GM18867 (cell line): Measurements from ENCODE around the gene SNAPC3.
"Not testable (repeated sequence)": the region's sequence is repeated elsewhere in the genome, so short reads cannot be mapped to it uniquely, and the experiment has no call there.

Experiments used
- ATAC-seq: cut with Tn5 transposase; IDR thresholded peaks from one replicate; pipeline ENCODE4 v1.9.1; 2021; ENCODE audit warnings: mild to moderate bottlenecking, moderate library complexity; ENCODE audit not compliant: unreplicated experiment

The SNAPC3 gene

DNA sequence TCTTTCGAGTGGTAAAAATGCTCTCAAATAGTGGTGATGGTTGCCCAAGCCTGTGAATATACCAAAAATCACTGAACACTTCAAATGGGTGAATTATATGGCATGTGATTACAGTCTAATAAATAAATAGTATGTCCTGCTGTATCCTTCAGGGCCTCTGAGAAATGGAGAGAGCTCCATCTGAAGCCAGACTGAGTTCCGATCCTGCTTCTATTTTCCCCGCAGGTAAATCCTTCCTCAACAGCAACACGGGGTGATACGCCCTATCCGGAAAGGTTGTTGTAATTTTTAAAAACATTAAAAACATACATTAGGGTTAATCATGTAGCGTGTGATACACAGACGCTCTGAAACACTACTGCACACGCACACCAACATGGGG is 695 bp upstream of the SNAPC3 start:
- ATAC-seq = no peak

DNA sequence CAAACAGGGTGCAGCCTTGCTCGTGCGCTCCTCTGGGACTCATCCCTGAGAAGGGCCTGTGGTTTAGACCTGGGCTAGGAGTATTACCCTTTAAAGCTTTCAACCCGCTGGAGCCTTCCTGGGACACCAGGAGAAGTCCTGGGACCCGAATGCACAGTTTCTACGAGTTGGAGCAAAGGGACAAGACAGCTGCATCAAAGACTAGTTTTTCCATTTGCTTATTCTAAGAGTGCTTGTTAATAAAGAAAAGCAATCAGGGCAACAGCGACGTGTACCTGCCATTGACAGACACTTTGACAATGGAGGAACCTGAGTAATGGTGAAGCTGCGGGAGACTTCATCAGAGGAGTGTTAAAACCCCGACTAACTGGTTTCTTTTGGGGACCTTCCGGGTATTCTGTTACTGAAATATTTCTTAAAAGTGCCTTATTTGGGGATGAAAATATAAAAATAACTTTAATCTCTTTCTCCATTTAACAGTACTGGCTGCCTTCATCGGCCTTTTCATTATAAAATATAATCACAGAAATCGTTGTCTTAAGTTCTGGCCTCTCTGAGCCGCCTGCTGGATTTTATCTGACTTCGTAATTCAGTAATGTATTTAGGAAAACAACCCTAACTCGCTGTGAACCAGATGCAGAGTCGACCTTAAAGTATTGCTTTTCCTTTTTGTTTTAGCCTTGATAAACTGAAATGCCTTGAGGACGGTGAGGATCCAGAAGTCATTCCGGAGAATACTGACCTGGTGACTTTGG is 732 bp downstream of the SNAPC3 start:
- ATAC-seq = peak; percentile 7

DNA sequence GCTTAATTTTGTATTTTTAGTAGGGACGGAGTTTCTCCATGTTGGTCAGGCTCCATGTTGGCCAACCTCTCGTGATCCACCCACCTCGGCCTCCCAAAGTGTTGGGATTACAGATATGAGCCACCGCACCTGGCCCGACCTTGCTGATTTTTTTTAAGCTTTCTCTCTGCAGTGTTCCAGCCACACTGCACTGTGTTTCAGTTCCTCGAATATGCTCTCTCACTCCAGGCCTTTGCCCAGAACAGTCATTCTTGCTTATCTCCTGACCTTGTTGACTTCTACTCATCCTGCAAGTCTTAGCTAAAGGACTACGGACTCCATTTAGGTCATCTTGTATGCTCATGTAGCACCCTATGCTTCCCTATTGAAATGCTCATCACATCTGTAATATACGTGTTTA is 3.3 kb downstream of the SNAPC3 start:
- peak; percentile 16 for ATAC-seq

DNA sequence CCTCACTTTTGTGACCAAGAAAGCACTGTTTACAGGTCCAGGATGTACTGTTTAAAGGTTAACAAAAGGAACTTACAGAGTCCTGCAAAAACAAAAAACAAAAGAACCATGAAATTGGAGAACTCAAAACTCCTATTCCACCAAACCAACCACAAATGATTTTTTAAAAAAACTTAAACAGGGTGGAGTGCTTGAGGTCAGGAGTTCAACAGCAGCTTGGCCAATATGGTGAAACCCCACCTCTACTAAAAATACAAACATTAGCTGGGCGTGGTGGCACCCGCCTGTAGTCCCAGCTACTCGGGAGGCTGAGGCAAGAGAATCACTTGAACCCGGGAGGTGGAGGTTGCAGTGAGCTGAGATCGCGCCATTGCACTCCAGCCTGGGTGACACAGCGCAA is 5.0 kb downstream of the SNAPC3 start:
- not testable (repeated sequence) for ATAC-seq

DNA sequence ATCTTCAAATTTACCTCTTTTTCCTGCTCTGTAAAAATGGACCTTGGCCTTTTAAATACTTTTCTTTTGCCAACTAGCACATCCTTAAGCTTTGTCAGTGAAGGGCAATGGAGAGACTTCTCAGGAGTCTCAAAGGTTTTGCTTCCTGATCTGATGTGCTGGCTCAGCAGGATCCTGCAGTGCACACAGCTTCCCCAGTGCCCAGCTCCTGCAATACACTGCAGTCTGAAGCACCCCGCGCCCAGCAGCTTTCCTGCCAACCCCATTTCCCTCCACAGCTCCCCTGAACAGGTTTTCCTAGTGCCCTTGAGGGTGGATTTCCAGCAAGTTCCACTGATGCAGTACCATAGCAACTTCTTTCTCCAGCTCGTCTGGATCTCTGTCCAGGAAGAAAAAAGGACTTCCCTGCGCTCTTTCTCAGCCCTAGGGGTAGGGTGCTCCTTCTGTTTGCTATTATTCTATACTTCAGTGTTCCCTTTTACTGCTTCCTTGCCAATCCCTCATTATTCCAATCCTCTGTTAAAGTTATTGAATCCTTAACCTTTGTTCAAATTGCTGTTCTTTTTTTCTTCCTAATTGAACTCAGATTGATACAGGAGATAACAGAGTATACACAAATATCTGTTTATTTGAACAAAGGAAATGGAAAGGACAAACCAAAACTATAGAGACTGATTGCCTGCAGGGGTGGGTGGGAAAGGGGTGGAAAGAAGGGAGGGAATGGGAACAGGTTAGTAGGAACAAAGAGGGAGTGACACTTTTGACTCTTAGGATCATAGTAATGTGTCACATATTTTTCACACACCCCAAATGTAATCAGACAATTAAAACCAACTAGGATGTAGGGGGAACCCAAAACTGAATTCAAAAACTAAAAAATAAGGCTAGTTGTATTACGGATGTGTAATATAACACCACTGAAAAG is 8.5 kb downstream of the SNAPC3 start:
- ATAC-seq = no peak

DNA sequence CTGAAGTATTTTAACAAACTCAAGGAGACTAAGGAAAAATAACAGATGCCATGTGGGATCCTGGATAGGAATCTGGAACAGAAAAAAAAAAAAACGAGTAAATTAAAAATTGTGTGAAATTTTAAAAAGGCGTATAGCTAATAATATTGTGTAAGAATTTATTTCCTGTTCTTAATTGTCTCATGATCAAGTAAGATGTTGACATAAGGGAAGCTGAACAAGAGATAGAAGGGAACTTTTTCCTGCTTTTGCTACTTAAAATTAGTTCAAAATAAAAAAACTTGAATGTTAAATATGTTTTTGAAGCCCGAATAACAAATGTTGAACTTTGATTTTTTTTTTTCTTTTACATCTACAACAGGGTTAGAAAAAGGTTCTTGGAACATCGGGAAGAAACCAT is 10.5 kb downstream of the SNAPC3 start:
- ATAC-seq = no peak

DNA sequence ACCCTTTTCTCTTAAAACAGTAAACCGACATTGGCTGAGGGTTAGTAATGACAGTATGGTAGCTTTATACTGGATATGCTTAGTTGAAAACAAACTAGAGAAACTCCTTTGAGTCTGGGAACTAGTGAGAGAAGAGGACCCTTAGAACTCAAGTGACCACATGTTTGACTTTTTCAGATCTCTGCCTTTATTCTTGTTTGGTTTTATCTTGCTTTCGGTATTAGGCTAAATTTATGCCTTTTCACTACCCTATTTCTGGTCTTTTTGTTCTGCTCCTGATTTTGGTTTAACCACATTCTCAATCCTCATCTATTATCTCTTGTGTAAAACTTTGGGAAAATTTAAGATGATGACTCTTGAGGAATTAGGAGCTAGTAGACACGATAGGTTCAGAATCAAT is 11.0 kb downstream of the SNAPC3 start:
- ATAC-seq = no peak

DNA sequence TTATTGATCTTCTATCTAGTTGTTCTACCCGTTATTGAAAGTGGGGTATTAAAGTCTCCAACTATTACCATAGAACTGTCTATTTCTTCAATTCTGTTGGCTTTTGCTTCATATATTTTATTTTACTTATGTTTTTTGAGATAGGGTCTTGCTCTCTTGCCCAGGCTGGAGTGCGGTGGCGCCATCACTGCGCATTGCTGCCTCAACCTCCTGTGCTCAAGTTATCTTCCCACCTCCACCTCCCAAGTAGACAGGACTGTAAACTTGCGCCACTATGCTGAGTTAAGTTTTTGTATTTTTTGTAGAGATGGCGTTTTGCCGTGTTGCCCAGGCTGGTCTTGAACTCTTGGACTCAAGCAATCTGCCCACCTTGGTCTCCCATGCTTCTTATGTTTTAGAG is 16.2 kb downstream of the SNAPC3 start:
- no peak for ATAC-seq

DNA sequence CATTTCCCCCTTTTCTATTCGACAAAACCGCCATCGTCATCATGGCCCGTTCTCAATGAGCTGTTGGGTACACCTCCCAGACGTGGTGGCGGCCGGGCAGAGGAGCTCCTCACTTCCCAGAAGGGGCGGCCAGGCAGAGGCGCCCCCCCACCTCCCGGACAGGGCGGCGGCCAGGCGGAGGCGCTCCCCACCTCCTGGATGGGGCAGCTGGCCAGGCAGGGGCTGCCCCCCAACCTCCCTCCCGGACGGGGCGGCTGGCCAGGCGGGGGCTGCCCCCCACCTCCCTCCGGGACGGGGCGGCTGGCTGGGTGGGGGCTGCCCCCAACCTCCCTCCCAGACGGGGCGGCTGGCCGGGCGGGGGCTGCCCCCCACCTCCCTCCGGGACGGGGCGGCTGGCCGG is 19.2 kb downstream of the SNAPC3 start:
- ATAC-seq = not testable (repeated sequence)

DNA sequence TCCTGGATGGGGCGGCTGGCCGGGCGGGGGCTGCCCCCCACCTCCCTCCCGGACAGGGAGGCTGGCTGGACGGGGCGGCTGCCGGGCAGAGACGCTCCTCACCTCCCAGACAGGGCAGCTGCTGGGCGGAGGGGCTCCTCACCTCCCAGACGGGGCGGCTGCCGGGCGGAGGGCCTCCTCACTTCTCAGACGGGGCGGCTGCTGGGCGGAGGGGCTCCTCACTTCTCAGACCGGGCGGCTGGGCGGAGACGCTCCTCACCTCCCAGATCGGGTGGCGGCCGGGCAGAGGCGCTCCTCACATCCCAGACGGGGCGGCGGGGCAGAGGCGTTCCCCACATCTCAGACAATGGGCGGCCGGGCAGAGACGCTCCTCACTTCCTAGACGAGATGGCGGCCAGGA is 19.6 kb downstream of the SNAPC3 start:
- ATAC-seq = not testable (repeated sequence)

DNA sequence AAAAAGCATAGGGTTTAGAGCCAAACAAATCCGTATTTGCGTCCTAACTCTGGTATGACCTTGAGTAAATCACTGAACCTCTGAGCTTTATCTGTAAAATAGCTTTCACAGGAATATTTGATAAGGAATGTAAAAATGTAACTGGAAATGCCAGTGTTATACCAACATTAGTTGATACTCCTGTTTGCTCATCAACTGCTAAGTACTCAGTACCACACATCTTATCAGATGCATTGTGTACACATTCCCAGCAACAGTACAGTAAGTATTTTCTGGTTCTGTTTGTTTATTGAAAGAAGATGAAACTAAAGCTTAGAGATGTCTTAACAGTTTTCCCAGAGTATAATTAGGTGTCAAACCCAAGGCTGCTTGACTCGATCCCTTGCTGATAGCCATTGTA is 21.5 kb downstream of the SNAPC3 start:
- ATAC-seq = no peak

DNA sequence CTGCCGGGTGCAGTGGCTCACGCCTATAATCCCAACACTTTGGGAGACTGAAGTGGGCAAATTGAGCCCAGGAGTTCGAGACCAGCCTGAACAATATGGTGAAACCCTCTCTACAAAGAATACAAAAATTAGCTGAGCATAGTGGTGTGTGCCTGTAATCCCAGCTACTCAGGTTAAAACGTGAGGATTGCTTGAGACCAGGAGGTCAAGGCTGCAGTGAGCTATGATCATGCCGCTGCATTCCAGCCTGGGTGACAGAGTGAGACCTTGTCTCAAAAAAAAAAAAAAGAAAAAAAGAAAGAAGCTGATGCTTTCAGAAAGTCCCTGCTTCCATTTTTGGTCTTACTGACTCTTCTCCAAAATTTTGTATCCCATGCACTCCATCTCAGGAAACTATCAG is 31.3 kb downstream of the SNAPC3 start:
- ATAC-seq = no peak

DNA sequence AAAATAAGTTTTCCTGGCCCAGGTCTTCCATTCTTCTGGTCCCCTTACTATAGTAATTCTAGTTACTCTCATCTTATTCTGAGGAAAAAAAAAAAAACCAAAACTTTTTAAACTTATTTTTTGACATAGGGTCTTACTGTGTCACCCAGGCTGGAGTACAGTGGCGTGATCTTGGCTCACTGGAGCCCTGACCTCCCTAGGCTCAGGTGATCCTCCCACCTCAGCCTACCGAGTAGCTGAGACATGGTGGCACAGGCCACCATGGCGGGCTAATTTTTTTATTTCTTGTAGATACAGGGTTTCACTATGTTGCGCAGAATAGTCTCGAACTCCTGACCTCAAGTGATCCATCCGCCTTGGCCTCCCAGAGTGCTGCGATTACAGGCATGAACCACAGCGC is 38.4 kb downstream of the SNAPC3 start:
- ATAC-seq = no peak

DNA sequence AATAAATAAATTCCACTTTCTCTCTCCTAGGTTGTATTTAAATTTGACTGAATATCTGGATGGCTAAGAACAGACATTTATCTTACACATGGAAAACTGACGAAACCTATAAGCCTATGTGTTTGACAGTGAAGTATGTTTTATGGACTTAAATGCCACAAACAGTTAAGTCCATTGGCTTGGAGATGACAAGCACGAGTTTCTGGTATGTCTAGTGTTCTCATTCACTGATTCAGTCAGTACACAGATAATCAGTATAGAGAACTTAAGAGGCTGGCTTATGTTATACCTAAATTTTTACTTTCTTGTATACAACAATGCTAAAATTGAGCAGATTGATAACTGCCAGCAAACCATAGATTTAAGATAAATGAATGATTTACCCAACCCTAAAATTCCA is 38.9 kb downstream of the SNAPC3 start:
- ATAC-seq = no peak

DNA sequence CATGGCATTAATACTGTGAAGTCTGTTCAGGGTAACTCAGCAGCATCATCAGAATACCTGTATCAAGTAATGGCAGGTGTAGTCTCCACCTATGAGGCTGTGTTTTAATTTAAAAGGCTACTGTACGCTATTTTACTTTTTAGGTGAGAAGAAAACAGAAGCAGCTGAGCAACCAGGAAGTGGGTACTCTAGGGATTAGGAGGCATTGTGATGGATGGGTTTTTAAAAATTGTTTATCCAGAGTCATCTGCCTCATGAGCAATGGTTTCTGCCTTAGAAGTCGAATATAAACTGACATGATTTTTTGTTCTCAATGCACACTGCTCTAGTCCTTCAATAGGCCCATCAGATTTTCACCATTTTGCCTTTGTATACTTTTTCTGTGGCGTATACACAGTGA is 45.5 kb downstream of the SNAPC3 start:
- no peak for ATAC-seq

DNA sequence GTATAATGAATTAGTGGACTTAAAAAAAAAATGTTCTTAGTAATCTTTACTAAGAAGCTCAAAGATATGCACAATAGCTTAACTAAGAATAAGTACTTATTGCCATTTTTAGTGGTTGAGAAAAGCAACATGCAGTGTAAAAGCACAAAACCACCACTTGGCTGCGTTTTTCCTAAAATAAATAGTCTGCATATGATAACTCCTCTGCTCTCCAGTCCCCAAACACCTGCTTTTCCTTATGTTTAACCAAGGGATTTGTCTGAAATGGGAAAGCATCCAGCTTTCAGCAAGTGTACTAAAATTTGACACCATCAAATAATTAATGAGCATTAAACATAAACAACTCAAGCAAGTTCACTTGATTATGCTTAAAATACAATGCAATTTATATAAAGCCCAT is 46.7 kb downstream of the SNAPC3 start:
- ATAC-seq = no peak

DNA sequence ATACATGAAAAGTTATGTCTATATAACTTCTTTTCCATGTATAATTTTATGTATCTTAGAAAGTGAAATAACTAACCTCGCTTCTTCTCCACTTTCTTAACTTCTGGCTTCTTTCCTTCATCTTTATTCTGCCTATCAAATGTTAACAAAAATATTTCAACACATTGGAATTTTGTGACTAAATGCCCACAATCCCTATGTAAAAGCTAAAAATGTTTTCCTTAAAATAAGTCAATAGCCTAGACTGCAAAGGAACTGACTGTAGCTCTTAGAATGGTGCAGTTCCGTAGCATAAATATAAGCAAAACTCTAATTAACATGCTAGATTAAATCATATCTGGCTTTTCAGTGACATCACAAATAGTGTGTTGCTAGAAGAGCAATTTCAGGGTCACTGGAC is 47.2 kb downstream of the SNAPC3 start:
- ATAC-seq = no peak

DNA sequence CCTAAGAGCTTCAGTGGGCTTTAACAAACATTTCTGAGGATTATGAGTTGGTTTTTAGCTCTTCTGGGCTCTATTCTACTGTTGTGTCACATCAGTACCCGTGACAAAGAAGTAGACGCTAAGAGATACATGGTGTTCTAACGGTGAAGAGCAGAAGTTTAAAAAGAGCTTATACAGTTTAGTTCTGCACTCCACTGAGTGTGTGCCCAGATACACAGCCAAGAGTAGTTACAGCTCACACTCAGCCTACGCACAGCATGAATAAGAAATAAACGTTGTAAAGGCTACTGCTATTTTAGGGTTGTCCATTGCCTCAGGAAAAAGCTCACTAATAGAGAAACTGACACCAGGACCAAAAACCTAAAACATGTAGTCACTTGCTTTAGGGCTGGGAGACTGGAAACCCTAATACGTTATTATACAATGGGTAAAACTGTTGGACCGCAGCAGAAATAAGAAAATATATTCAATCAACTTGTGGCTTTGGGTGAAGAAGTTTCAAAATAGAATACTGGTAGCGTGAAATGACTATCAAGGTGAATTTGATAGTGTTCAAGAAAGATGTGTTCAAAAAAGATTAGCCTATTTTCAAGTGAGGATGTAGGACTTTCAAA is 53.4 kb downstream of the SNAPC3 start:
- peak; percentile 73 for ATAC-seq

DNA sequence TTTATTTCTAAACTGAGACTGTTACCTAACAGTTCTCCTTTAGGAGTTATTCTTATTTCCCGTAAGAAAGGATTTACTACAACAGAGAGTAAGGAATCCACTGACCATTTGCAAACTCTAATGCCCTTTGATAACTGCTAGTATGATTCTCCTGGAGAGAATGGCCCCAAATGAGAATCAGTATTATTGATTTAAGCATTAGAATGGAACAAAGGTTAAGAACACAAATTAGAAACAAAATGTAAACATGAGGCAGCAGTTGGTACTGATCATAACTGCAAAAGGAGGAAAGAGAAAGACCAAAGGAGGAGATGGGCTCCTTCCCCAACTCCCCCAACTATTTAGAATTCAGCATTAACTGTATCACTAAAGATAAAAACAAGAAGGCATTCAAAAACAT is 57.4 kb downstream of the SNAPC3 start:
- no peak for ATAC-seq

DNA sequence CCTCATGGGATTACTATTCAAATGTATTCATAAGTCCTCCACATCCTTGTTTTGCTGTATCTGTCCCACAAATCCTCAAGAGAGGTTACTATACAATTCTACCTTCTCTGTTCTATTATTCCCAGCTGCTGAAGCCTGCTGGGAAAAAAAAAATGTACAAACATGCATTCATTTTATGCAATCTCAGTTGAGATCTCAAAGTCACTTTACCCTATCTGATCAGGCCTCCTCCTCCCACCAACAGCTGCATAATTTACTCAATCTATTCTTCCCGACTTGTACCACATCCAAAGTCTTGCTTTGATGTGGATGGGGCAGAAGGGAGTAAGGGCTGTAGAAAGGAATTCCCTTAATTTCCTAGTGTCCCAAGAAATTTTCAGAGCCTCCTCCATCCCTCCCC is 59.5 kb downstream of the SNAPC3 start:
- ATAC-seq = no peak

DNA sequence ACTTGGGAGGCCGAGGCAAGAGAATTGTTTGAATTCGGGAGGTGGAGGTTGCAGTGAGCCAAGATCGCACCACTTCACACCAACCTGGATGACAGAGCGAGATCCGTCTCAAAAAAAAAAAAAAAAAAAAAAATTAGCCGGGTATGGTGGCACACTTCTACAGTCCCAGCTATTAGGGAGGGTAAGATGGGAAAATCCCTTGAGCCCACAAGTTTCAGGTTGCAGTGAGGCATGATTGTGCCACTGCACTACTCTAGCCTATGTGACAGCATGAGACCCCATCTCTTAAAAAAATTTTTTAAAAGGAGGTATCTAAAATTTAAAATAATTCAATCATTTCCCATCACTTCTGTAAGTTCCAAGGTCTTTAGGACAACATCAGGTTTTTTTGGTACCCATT is 62.1 kb downstream of the SNAPC3 start:
- no peak for ATAC-seq
